PC-3 (cell line): ENCODE measurements around the gene VSIR.

Source experiments
- EZH2 ChIP-seq: fragments of 300-600 bp; sonication (generic); IDR thresholded peaks from one replicate; pipeline ENCODE4 v1.6.1; 2017; ENCODE audit warnings: antibody characterized with exemption, mild to moderate bottlenecking, low read length; ENCODE audit not compliant: unreplicated experiment
- TF ChIP-seq, protein P1 (sequence below): fragments of 300-600 bp; sonication (generic); conservative IDR thresholded peaks from 2 replicates; pipeline ENCODE4 v1.5.1; 2017; ENCODE audit warnings: antibody characterized with exemption, low read depth, mild to moderate bottlenecking, low read length

DNA sequence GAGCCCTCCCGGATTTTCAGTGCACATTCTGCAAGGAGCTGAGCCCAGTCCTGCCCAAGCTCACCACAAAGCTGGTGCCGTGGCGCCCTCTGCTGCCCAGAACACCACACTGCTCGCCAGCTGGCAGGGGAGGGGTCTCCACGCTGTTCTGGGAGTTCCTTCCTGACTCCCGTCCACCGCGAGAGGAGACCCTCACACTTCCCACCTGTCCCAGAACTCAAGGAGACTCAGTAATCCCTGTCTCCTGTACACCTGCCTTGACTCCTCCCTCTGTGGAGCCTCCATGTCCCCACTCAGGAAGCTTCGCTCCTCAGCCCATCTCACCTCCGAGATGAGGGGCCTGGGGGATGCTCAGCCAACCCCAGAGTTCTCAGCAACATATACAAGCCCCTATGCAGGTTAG, 65.0 kb downstream of the VSIR start:
- TF ChIP-seq, protein P1, sequence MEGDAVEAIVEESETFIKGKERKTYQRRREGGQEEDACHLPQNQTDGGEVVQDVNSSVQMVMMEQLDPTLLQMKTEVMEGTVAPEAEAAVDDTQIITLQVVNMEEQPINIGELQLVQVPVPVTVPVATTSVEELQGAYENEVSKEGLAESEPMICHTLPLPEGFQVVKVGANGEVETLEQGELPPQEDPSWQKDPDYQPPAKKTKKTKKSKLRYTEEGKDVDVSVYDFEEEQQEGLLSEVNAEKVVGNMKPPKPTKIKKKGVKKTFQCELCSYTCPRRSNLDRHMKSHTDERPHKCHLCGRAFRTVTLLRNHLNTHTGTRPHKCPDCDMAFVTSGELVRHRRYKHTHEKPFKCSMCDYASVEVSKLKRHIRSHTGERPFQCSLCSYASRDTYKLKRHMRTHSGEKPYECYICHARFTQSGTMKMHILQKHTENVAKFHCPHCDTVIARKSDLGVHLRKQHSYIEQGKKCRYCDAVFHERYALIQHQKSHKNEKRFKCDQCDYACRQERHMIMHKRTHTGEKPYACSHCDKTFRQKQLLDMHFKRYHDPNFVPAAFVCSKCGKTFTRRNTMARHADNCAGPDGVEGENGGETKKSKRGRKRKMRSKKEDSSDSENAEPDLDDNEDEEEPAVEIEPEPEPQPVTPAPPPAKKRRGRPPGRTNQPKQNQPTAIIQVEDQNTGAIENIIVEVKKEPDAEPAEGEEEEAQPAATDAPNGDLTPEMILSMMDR, result peak; percentile 78
- no peak for TF ChIP-seq EZH2
